ENCODE data around the gene ITPRIP. TPM values are rescaled to one million over a fixed set of nuclear protein-coding genes. Genes with fewer than 3 reads are reported as not detected.

The ITPRIP gene, protein sequence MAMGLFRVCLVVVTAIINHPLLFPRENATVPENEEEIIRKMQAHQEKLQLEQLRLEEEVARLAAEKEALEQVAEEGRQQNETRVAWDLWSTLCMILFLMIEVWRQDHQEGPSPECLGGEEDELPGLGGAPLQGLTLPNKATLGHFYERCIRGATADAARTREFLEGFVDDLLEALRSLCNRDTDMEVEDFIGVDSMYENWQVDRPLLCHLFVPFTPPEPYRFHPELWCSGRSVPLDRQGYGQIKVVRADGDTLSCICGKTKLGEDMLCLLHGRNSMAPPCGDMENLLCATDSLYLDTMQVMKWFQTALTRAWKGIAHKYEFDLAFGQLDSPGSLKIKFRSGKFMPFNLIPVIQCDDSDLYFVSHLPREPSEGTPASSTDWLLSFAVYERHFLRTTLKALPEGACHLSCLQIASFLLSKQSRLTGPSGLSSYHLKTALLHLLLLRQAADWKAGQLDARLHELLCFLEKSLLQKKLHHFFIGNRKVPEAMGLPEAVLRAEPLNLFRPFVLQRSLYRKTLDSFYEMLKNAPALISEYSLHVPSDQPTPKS
- total RNA-seq (68.4 TPM), polyA plus RNA-seq (10 to 100 TPM; 10.9 to 16.8 (median 12.5) TPM)

DNA sequence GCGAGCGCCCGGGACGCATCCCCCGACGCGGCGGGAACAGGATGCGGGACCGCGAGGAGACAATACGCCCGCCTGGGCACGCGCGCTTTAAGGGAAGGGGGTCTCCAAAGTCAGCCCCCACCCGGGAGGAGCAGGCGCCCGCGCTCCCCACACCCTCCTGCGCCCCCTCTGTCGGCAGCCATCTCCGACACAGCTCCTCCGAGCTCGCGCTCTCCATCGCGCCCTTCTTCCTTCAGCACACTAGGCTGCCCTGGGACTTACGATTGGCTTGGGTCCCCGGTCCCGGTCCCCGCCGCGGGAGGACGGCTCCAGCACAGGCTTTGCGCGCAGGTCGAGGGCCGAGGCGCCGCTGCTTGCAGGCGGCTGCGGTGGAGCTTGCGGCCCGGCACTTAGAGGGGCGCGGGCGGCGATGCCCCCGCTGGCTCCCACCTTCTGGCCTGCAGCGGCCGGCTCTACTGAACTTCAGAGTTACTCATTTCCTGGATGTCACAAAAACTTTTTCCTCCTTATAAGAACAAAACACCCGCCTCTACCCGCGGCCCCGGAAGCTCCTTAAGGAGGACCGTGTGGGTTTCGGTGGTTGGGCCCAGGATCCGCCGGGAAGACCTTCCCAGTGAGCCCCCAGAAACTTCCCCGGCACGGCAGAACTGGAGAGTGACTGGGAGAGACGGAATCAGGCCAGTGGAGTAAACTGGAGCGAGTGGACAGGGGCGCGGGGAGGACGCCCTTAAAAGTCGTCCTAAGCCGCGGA is at the start of gene ITPRIP:
ITPRIP (minus strand) TSS at position 481 of the 751 bp plus-strand sequence. CDS start 22,414 bp downstream, outside the sequence.
- Mint-ChIP-seq H3K9me3 (no peaks in the 10 kb centered on the region), H3K36me3 (peaks cover 3% of the 10 kb centered on the region), H3K4me1 (peaks cover 19 to 53% (median 37%) of the 10 kb centered on the region in 4 donors), H3K4me3 (peak within 1 kb of the TSS; percentile 91 to 100 (median 99)), H3K27ac (peak within 1 kb of the TSS; percentile 96 to 100 (median 100)), H3K27me3 (peaks cover 20% of the 10 kb centered on the region)
- DNase-seq, result peak; percentile 61 to 88 (median 87)
- peak; percentile 81 to 83 for ATAC-seq (ENCODE audit: low read depth in 2 of 2)
- H3K27ac ChIP-seq (ENCODE audit: insufficient read depth, low read length, poor library complexity, severe bottlenecking), result peak within 1 kb of the TSS; percentile 89
- peaks cover 5% of the 10 kb centered on the region for H3K36me3 ChIP-seq (ENCODE audit: control insufficient read depth, insufficient read depth, low read length)
- H3K9me3 ChIP-seq (ENCODE audit: control insufficient read depth in 2 of 2, low read length in 2 of 2), result no peaks in the 10 kb centered on the region
- H3K4me3 ChIP-seq (ENCODE audit: low read depth, low read length), result peak within 1 kb of the TSS; percentile 94
- H3K4me1 ChIP-seq (ENCODE audit: control insufficient read depth, insufficient read depth, low read length, poor library complexity, severe bottlenecking), result peaks cover 55% of the 10 kb centered on the region
- H3K27me3 ChIP-seq (ENCODE audit: control insufficient read depth, insufficient read depth, low read length), result peaks cover 3% of the 10 kb centered on the region

DNA sequence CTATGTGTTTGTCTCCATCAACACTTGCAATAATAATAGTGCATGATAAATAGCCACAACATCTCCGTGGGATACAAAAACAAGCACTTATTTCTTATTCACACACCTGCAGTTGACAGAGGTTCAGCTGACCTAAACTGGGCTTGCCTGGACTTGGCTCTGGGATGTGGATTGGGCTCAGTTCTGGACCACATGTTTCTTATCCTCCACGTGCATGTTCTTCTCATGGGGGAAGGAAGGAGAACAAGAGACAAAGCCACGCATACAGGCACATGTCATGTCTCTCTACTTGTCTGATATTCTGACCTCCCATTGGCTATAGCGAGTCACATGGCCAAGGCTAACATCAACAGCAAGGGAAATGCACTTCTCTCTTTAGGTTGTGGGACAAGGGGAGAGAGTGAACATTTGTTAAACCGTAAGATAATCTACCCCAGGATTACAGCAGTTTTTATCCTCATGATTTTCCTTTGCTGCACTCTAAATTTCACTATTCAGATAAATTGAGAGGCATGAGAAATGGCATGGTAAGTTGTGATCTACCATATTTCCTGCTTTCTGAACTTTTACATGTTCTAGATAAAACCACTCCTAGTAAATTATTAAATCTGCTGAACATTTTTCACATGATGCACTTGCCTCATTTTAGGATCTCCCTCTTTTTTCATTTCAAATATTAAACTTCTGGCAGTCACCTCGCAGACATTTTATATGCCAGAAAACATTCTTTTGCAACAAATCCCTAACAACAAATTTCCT is 49.0 kb upstream of the ITPRIP start:
- Mint-ChIP-seq H3K27ac (no peak overlapping the region), H3K4me3 (no peak overlapping the region), H3K27me3 (peaks cover 44% of the 10 kb centered on the region), H3K9me3 (peaks cover 0 to 1% (median 0%) of the 10 kb centered on the region in 7 donors), H3K36me3 (no peaks in the 10 kb centered on the region), H3K4me1 (peaks cover 0 to 10% (median 5%) of the 10 kb centered on the region in 4 donors)
- H3K27me3 ChIP-seq (ENCODE audit: control insufficient read depth, insufficient read depth, low read length), result peaks cover 26% of the 10 kb centered on the region
- no peak overlapping the region for H3K4me3 ChIP-seq (ENCODE audit: low read depth, low read length)
- ATAC-seq (ENCODE audit: low read depth in 2 of 2) (no peak), DNase-seq (peak in 1 of 3 donors; percentile 9)
- H3K36me3 ChIP-seq (ENCODE audit: control insufficient read depth, insufficient read depth, low read length), result no peaks in the 10 kb centered on the region
- no peaks in the 10 kb centered on the region for H3K9me3 ChIP-seq (ENCODE audit: control insufficient read depth in 2 of 2, low read length in 2 of 2)
- H3K4me1 ChIP-seq (ENCODE audit: control insufficient read depth, insufficient read depth, low read length, poor library complexity, severe bottlenecking), result no peaks in the 10 kb centered on the region
- H3K27ac ChIP-seq (ENCODE audit: insufficient read depth, low read length, poor library complexity, severe bottlenecking), result no peak overlapping the region

DNA sequence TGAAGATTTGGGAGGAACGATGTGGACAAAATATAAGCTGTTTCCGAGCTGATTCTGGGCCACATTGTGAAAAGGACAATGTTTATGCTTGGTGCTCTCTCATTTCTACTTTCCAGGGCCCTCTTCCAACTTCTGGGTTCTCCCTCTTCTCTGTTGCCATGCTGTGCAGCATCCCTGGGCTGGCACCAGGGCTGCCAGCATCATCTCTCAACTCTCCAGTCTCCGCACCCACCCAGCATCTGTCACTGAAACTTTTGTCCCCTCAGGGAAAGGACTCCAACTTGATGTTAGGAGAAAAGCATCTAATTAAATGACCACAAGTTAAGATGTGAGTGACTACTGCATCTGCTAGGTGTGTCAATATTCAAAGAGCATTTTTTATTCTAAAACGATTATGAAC is 42.1 kb upstream of the ITPRIP start:
- DNase-seq, result no peak
- H3K36me3 ChIP-seq (ENCODE audit: control insufficient read depth, insufficient read depth, low read length), result no peaks in the 10 kb centered on the region
- Mint-ChIP-seq H3K36me3 (no peaks in the 10 kb centered on the region), H3K4me1 (no peaks in the 10 kb centered on the region), H3K9me3 (peaks cover 0 to 5% (median 0%) of the 10 kb centered on the region in 7 donors), H3K27me3 (peaks cover 45% of the 10 kb centered on the region), H3K4me3 (no peak overlapping the region), H3K27ac (no peak overlapping the region)
- H3K27ac ChIP-seq (ENCODE audit: insufficient read depth, low read length, poor library complexity, severe bottlenecking), result no peak overlapping the region
- no peaks in the 10 kb centered on the region for H3K9me3 ChIP-seq (ENCODE audit: control insufficient read depth in 2 of 2, low read length in 2 of 2)
- no peak for ATAC-seq (ENCODE audit: low read depth in 2 of 2)
- no peak overlapping the region for H3K4me3 ChIP-seq (ENCODE audit: low read depth, low read length)
- H3K4me1 ChIP-seq (ENCODE audit: control insufficient read depth, insufficient read depth, low read length, poor library complexity, severe bottlenecking), result no peaks in the 10 kb centered on the region
- H3K27me3 ChIP-seq (ENCODE audit: control insufficient read depth, insufficient read depth, low read length), result peaks cover 14% of the 10 kb centered on the region

DNA sequence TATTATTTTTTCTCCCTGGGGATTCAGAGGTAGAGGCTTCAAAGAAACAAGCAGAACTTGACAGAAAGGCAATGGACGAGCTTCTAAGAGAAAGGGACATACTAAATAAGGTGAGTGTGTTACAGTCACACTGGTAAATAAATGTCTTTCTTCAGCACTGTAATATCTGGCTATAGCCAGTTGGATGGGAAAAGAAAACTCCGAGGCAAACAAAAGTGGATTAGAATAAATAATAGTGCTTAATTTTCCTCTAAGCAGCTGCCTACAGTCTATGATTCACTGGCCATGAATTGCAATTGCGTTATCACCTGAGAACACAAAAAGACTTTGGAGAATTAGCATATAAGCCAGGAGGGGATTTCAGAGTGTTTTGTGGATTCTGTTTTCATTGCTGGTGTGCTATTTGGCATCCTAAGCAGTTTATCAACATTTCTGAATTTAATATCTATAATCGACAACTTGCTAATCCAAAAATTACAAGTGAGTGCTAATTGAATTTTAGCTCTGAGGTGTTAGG is 38.6 kb upstream of the ITPRIP start:
- DNase-seq (no peak), ATAC-seq (ENCODE audit: low read depth in 2 of 2) (no peak)
- H3K27ac ChIP-seq (ENCODE audit: insufficient read depth, low read length, poor library complexity, severe bottlenecking), result no peak overlapping the region
- H3K9me3 Mint-ChIP-seq, result peaks cover 0 to 5% (median 0%) of the 10 kb centered on the region in 7 donors
- H3K27me3 ChIP-seq (ENCODE audit: control insufficient read depth, insufficient read depth, low read length), result peaks cover 12% of the 10 kb centered on the region
- H3K4me3 Mint-ChIP-seq, result no peak overlapping the region
- no peaks in the 10 kb centered on the region for H3K4me1 Mint-ChIP-seq
- H3K27me3 Mint-ChIP-seq, result peaks cover 52% of the 10 kb centered on the region
- no peak overlapping the region for H3K27ac Mint-ChIP-seq
- H3K36me3 ChIP-seq (ENCODE audit: control insufficient read depth, insufficient read depth, low read length), result no peaks in the 10 kb centered on the region
- no peaks in the 10 kb centered on the region for H3K4me1 ChIP-seq (ENCODE audit: control insufficient read depth, insufficient read depth, low read length, poor library complexity, severe bottlenecking)
- no peaks in the 10 kb centered on the region for H3K36me3 Mint-ChIP-seq
- no peak overlapping the region for H3K4me3 ChIP-seq (ENCODE audit: low read depth, low read length)
- no peaks in the 10 kb centered on the region for H3K9me3 ChIP-seq (ENCODE audit: control insufficient read depth in 2 of 2, low read length in 2 of 2)

DNA sequence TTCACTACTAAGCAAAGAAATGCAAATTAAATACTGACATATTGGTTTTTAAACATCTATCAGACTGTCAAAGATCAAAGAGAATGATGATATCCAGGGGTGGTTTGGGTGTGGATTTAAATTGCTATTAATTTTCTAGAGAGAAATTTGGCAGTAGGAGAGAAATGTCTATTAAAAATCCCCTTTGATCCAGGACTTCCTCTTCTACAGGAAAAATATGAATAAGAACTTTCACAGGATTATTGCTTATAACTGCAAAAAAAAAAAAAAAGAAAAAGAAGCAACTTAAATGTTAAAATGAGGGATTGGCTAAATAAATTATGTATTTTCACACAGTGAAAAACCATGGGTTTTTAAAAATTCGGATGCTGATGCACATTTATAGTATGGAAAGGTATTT is 36.3 kb upstream of the ITPRIP start:
- no peak overlapping the region for H3K27ac Mint-ChIP-seq
- H3K9me3 Mint-ChIP-seq, result peaks cover 0 to 3% (median 0%) of the 10 kb centered on the region in 7 donors
- peaks cover 13% of the 10 kb centered on the region for H3K27me3 ChIP-seq (ENCODE audit: control insufficient read depth, insufficient read depth, low read length)
- peaks cover 0 to 3% of the 10 kb centered on the region in 2 experiments for H3K9me3 ChIP-seq (ENCODE audit: control insufficient read depth in 2 of 2, low read length in 2 of 2)
- no peaks in the 10 kb centered on the region for H3K4me1 ChIP-seq (ENCODE audit: control insufficient read depth, insufficient read depth, low read length, poor library complexity, severe bottlenecking)
- no peak overlapping the region for H3K4me3 Mint-ChIP-seq
- H3K4me3 ChIP-seq (ENCODE audit: low read depth, low read length), result no peak overlapping the region
- peaks cover 58% of the 10 kb centered on the region for H3K27me3 Mint-ChIP-seq
- no peaks in the 10 kb centered on the region for H3K36me3 Mint-ChIP-seq
- no peaks in the 10 kb centered on the region for H3K36me3 ChIP-seq (ENCODE audit: control insufficient read depth, insufficient read depth, low read length)
- ATAC-seq (ENCODE audit: low read depth in 2 of 2), result no peak
- no peak for DNase-seq
- no peak overlapping the region for H3K27ac ChIP-seq (ENCODE audit: insufficient read depth, low read length, poor library complexity, severe bottlenecking)
- H3K4me1 Mint-ChIP-seq, result no peaks in the 10 kb centered on the region

DNA sequence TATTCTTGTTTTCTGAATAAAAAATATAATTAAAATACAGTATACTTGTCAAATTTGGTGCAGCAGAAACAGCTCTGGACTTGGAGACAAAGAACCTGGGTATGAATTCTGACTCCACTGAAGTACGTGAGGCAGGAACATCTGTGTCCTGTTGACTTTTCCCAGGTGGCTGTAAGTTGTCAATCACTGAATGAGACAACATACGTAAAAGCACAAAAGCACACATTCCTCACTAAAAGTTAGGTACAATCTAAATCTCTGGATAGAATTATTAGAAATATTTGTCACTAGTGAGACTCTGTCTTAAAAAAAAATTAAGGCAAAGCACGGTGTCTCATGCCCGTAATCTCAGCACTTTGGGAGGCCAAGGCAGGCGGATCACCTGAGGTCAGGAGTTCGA is 33.5 kb upstream of the ITPRIP start:
- no peak overlapping the region for H3K27ac Mint-ChIP-seq
- Histone ChIP-seq H3K36me3 (ENCODE audit: control insufficient read depth, insufficient read depth, low read length) (no peaks in the 10 kb centered on the region), H3K9me3 (ENCODE audit: control insufficient read depth in 2 of 2, low read length in 2 of 2) (peaks cover 0 to 3% of the 10 kb centered on the region in 2 experiments), H3K4me1 (ENCODE audit: control insufficient read depth, insufficient read depth, low read length, poor library complexity, severe bottlenecking) (no peaks in the 10 kb centered on the region), H3K27me3 (ENCODE audit: control insufficient read depth, insufficient read depth, low read length) (peaks cover 24% of the 10 kb centered on the region), H3K4me3 (ENCODE audit: low read depth, low read length) (no peak overlapping the region), H3K27ac (ENCODE audit: insufficient read depth, low read length, poor library complexity, severe bottlenecking) (no peak overlapping the region)
- no peak for ATAC-seq (ENCODE audit: low read depth in 2 of 2)
- peaks cover 59% of the 10 kb centered on the region for H3K27me3 Mint-ChIP-seq
- peaks cover 0 to 3% (median 0%) of the 10 kb centered on the region in 7 donors for H3K9me3 Mint-ChIP-seq
- no peak for DNase-seq
- H3K4me1 Mint-ChIP-seq, result no peaks in the 10 kb centered on the region
- no peaks in the 10 kb centered on the region for H3K36me3 Mint-ChIP-seq
- no peak overlapping the region for H3K4me3 Mint-ChIP-seq

DNA sequence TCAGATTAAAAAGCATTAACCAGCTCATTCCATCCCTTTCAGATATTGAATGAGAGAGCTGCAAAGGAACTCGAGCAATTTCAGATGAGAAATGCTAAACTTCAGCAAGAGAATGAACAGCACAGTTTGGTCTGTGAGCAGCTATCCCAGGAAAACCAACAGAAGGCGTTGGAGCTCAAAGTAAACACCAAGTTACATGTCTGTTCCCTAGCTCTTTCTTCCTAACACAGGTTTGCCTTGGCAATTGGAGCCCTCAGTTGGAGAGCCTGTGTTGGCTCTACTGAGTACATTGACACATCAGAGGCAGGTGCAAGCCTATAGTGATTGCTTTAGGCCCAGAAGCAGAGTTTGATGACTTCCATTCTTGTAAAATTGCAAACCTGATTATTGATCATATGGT is 30.1 kb upstream of the ITPRIP start:
- H3K27me3 Mint-ChIP-seq, result peaks cover 61% of the 10 kb centered on the region
- H3K4me3 ChIP-seq (ENCODE audit: low read depth, low read length), result no peak overlapping the region

More for the DNA sequence above, 30.1 kb upstream of the ITPRIP start:
- no peaks in the 10 kb centered on the region for H3K9me3 Mint-ChIP-seq
- no peak overlapping the region for H3K27ac Mint-ChIP-seq
- no peaks in the 10 kb centered on the region for H3K4me1 Mint-ChIP-seq
- Histone ChIP-seq H3K4me1 (ENCODE audit: control insufficient read depth, insufficient read depth, low read length, poor library complexity, severe bottlenecking) (no peaks in the 10 kb centered on the region), H3K27me3 (ENCODE audit: control insufficient read depth, insufficient read depth, low read length) (peaks cover 40% of the 10 kb centered on the region), H3K9me3 (ENCODE audit: control insufficient read depth in 2 of 2, low read length in 2 of 2) (peaks cover 0 to 3% of the 10 kb centered on the region in 2 experiments), H3K36me3 (ENCODE audit: control insufficient read depth, insufficient read depth, low read length) (no peaks in the 10 kb centered on the region), H3K27ac (ENCODE audit: insufficient read depth, low read length, poor library complexity, severe bottlenecking) (no peak overlapping the region)
- H3K4me3 Mint-ChIP-seq, result no peak overlapping the region
- no peaks in the 10 kb centered on the region for H3K36me3 Mint-ChIP-seq
- ATAC-seq (ENCODE audit: low read depth in 2 of 2), result no peak
- no peak for DNase-seq
